Measurements from ENCODE around the gene IKBIP. TPM values are rescaled to one million over a fixed set of nuclear protein-coding genes. Genes with fewer than 3 reads are reported as not detected.

The IKBIP gene
- polyA plus RNA-seq, 2 of the 4 experiments (the other 2 are of a cell fraction) = 58.7 to 67.6 TPM

DNA sequence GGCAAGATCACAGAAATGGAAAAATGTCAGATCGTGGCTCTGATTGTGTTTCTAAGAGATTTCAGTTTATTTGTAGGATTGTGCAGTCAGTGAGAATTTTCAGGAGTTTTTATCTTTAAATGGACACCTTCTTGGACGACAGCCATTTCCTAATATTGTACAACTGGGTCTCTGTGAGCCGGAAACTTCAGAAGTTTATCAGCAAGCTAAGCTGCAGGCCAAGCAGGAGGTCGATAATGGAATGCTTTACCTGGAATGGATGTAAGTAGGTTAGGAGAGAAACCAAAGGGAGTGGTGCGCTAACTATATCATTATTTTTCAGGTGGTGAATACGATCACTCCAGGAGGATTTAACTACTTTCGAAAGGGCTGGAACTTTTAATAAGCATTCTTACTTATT lies 26.9 kb upstream of the IKBIP start:
- FAIRE-seq = no peak
- TF ChIP-seq, protein P1, sequence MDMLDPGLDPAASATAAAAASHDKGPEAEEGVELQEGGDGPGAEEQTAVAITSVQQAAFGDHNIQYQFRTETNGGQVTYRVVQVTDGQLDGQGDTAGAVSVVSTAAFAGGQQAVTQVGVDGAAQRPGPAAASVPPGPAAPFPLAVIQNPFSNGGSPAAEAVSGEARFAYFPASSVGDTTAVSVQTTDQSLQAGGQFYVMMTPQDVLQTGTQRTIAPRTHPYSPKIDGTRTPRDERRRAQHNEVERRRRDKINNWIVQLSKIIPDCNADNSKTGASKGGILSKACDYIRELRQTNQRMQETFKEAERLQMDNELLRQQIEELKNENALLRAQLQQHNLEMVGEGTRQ (IDR thresholded peaks at IDR 0.05) = no peak
- no peak for TF ChIP-seq NR3C1 (IDR thresholded peaks at IDR 0.05)
- TF ChIP-seq, protein P2, sequence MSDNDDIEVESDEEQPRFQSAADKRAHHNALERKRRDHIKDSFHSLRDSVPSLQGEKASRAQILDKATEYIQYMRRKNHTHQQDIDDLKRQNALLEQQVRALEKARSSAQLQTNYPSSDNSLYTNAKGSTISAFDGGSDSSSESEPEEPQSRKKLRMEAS (IDR thresholded peaks at IDR 0.05) = no peak
- TF ChIP-seq HDAC2 (IDR thresholded peaks at IDR 0.05) = no peak
- TF ChIP-seq, protein P3, sequence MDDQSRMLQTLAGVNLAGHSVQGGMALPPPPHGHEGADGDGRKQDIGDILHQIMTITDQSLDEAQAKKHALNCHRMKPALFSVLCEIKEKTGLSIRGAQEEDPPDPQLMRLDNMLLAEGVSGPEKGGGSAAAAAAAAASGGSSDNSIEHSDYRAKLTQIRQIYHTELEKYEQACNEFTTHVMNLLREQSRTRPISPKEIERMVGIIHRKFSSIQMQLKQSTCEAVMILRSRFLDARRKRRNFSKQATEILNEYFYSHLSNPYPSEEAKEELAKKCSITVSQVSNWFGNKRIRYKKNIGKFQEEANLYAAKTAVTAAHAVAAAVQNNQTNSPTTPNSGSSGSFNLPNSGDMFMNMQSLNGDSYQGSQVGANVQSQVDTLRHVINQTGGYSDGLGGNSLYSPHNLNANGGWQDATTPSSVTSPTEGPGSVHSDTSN (IDR thresholded peaks at IDR 0.05) = no peak
- TF ChIP-seq SMC3 (IDR thresholded peaks at IDR 0.05) = no peak
- no peak for TF ChIP-seq CHD4 (IDR thresholded peaks at IDR 0.05; ENCODE audit: borderline replicate concordance)
- TF ChIP-seq SREBF2 (IDR thresholded peaks at IDR 0.05) = no peak
- TF ChIP-seq FOSL2 (IDR thresholded peaks at IDR 0.05) = no peak
- no peak for TF ChIP-seq FOSL2 (CRISPR knock-in tag; IDR thresholded peaks at IDR 0.05)
- TF ChIP-seq PHF8 (IDR thresholded peaks at IDR 0.05; ENCODE audit: borderline replicate concordance, low read depth) = no peak
- H3K4me2 ChIP-seq = no peak overlapping the region
- H3K9me3 ChIP-seq = no peaks in the 10 kb centered on the region
- DNase-seq (ENCODE audit: low read depth in 1 of 2, low spot score in 1 of 2) = no peak
- H3K4me1 ChIP-seq = no peaks in the 10 kb centered on the region
- CTCF ChIA-PET = interaction anchor here (1.2 kb wide), 1 partner anchor 17 kb away, joined by 4 read pairs; no protein-coding TSS in a partner anchor
- 92% methylated on average over 7 of the region's 7 CpGs for WGBS (ENCODE audit: missing lambda C conversion rate)
- H3K27ac ChIP-seq = no peak overlapping the region
- no peak for ATAC-seq
- H3K4me3 ChIP-seq = no peak overlapping the region
- POLR2A ChIA-PET = no interaction called here

DNA sequence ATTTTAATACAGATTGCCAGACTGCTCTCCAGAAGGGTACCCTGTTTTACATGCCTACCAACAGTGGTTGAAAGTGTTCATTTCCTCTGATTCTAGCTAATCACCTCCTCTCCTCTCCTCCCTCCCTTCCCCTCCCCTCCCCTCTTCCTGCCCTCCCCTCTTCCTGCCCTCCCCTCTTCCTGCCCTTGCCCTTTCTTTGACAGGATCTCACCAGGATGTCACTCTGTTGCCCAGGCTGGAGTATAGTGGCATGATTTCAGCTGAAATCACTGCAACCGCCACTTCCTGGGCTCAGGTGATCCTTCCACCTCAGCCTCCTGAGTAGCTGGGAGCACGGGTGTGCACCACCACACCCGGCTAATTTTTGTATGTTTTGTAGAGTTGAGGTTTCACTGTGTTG lies 25.2 kb upstream of the IKBIP start:
- DNase-seq (ENCODE audit: low read depth in 1 of 2, low spot score in 1 of 2) = no peak
- no peak overlapping the region for H3K4me3 ChIP-seq
- FAIRE-seq = no peak
- H3K9me3 ChIP-seq = no peaks in the 10 kb centered on the region
- H3K4me2 ChIP-seq = no peak overlapping the region
- TF ChIP-seq NFE2L2 (conservative IDR thresholded peaks at IDR 0.05; ENCODE audit: low read length) = no peak
- no peak for TF ChIP-seq ZNF302 (CRISPR knock-in tag; IDR thresholded peaks at IDR 0.05)
- no peak for TF ChIP-seq HOXA7 (CRISPR knock-in tag; IDR thresholded peaks at IDR 0.05)
- TF ChIP-seq MAFK (IDR thresholded peaks at IDR 0.05; ENCODE audit: partially characterized antibody) = no peak
- no peak for TF ChIP-seq HEYL (CRISPR knock-in tag; IDR thresholded peaks at IDR 0.05)
- no peak for TF ChIP-seq JUNB (IDR thresholded peaks at IDR 0.05)
- TF ChIP-seq KDM1A (IDR thresholded peaks at IDR 0.05; ENCODE audit: low read depth) = no peak
- no peak for TF ChIP-seq JUN (IDR thresholded peaks at IDR 0.05)
- no peak for TF ChIP-seq ESRRA (IDR thresholded peaks at IDR 0.05; ENCODE audit: borderline replicate concordance, low read length)
- TF ChIP-seq, protein P4, sequence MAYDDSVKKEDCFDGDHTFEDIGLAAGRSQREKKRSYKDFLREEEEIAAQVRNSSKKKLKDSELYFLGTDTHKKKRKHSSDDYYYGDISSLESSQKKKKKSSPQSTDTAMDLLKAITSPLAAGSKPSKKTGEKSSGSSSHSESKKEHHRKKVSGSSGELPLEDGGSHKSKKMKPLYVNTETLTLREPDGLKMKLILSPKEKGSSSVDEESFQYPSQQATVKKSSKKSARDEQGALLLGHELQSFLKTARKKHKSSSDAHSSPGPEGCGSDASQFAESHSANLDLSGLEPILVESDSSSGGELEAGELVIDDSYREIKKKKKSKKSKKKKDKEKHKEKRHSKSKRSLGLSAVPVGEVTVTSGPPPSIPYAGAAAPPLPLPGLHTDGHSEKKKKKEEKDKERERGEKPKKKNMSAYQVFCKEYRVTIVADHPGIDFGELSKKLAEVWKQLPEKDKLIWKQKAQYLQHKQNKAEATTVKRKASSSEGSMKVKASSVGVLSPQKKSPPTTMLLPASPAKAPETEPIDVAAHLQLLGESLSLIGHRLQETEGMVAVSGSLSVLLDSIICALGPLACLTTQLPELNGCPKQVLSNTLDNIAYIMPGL (CRISPR knock-in tag; IDR thresholded peaks at IDR 0.05; ENCODE audit: borderline replicate concordance) = no peak
- TF ChIP-seq FOXS1 (CRISPR knock-in tag; IDR thresholded peaks at IDR 0.05) = no peak
- TF ChIP-seq FOSB (CRISPR knock-in tag; IDR thresholded peaks at IDR 0.05) = no peak
- no peak for TF ChIP-seq TFCP2L1 (CRISPR knock-in tag; IDR thresholded peaks at IDR 0.05)
- TF ChIP-seq HDAC2 (IDR thresholded peaks at IDR 0.05) = no peak
- no peak for TF ChIP-seq EHF (CRISPR knock-in tag; IDR thresholded peaks at IDR 0.05)
- TF ChIP-seq HOXB5 (CRISPR knock-in tag; IDR thresholded peaks at IDR 0.05) = no peak
- no peak for TF ChIP-seq GATA3 (IDR thresholded peaks at IDR 0.05; ENCODE audit: borderline replicate concordance)
- no peak for TF ChIP-seq BHLHE40 (IDR thresholded peaks at IDR 0.05; ENCODE audit: low read depth, low read length)
- no peak for TF ChIP-seq FOSL2 (IDR thresholded peaks at IDR 0.05)
- TF ChIP-seq FOSL2 (CRISPR knock-in tag; IDR thresholded peaks at IDR 0.05) = no peak
- ATAC-seq = no peak
- H3K27ac ChIP-seq = no peak overlapping the region
- POLR2A ChIA-PET = no interaction called here
- CTCF ChIA-PET = no interaction called here
- WGBS (ENCODE audit: missing lambda C conversion rate) = 91% methylated on average over 3 of the region's 3 CpGs
- no peaks in the 10 kb centered on the region for H3K4me1 ChIP-seq
